Neural cell (in vitro differentiated cells): ENCODE results near the gene SH3PXD2A. TPM values are rescaled to one million over a fixed set of nuclear protein-coding genes. Genes with fewer than 3 reads are reported as not detected.

ENCODE experiments used
- H2AFZ ChIP-seq: fragments of 200-600, 300-800 bp; sonication (generic), shearing (Covaris generic); 2 replicates; pipeline ENCODE4 v1.6.0; 2014; ENCODE audit warnings: low read depth, mild to moderate bottlenecking, antibody characterized with exemption, low read length, moderate library complexity
- H3F3A ChIP-seq: fragments of 200-600 bp; shearing (Covaris generic); 2 replicates; pipeline ENCODE4 v1.6.1; 2016; ENCODE audit warnings: mild to moderate bottlenecking, moderate library complexity, mixed read lengths, antibody characterized with exemption, low read length; ENCODE audit not compliant: insufficient read depth, poor library complexity, severe bottlenecking
- H3K27ac ChIP-seq: fragments of 200-600, 300-800 bp; sonication (generic), shearing (Covaris generic); 2 replicates; pipeline ENCODE4 v1.5.1; 2014; ENCODE audit warnings: mild to moderate bottlenecking, low read length, moderate library complexity
- H3K27me3 ChIP-seq: fragments of 300-800, 200-600 bp; sonication (generic), shearing (Covaris generic); 2 replicates; pipeline ENCODE4 v1.6.0; 2014; ENCODE audit warnings: mild to moderate bottlenecking, low read depth, low read length, moderate library complexity; ENCODE audit not compliant: insufficient read depth
- H3K36me3 ChIP-seq: fragments of 300-800, 200-600 bp; sonication (generic), shearing (Covaris generic); 2 replicates; pipeline ENCODE4 v1.5.1; 2014; ENCODE audit warnings: mild to moderate bottlenecking, antibody characterized with exemption, low read length, moderate library complexity; ENCODE audit not compliant: insufficient read depth
- H3K4me2 ChIP-seq: fragments of 300-800, 200-600 bp; sonication (generic), shearing (Covaris generic); 2 replicates; pipeline ENCODE4 v1.6.0; 2014; ENCODE audit warnings: mild to moderate bottlenecking, low read length
- H3K4me3 ChIP-seq: fragments of 300-800, 200-600 bp; sonication (generic), shearing (Covaris generic); 2 replicates; pipeline ENCODE4 v1.5.1; 2014; ENCODE audit warnings: mild to moderate bottlenecking, low read length, moderate library complexity
- H3K79me2 ChIP-seq: fragments of 200-600 bp; shearing (Covaris generic); replicated peaks from 2 replicates; pipeline ENCODE4 v1.6.0; 2014; ENCODE audit warnings: mild to moderate bottlenecking, low read length, moderate library complexity; ENCODE audit not compliant: insufficient read depth
- H3K9ac ChIP-seq: fragments of 300-800, 200-600 bp; sonication (generic), shearing (Covaris generic); 2 replicates; pipeline ENCODE4 v1.6.1; 2016; ENCODE audit warnings: mild to moderate bottlenecking, low read length, mixed read lengths
- H3K9me2 ChIP-seq: fragments of 200-600 bp; shearing (Covaris generic); 2 replicates; pipeline ENCODE4 v1.6.1; 2016; ENCODE audit warnings: mild to moderate bottlenecking, low read length, mixed read lengths; ENCODE audit not compliant: insufficient read depth
- H3K9me3 ChIP-seq: fragments of 200-600, 300-800 bp; sonication (generic), shearing (Covaris generic); 2 replicates; pipeline ENCODE4 v1.6.1; 2016; ENCODE audit warnings: mild to moderate bottlenecking, mixed run types, low read length, moderate library complexity, mixed read lengths
- H4K20me1 ChIP-seq: fragments of 200-600 bp; shearing (Covaris generic); 2 replicates; pipeline ENCODE4 v1.6.1; 2016; ENCODE audit warnings: mild to moderate bottlenecking, mixed run types; ENCODE audit not compliant: insufficient read depth
- CTCF ChIP-seq: fragments of 450-650 bp; IDR thresholded peaks from 2 replicates; pipeline ENCODE4 v1.5.1; 2014; ENCODE audit warnings: antibody characterized with exemption, mild to moderate bottlenecking, moderate library complexity; ENCODE audit not compliant: poor library complexity, severe bottlenecking
- EP300 ChIP-seq: fragments of 450-650 bp; conservative IDR thresholded peaks from 2 replicates; pipeline ENCODE4 v1.6.1; 2014; ENCODE audit warnings: antibody characterized with exemption, mild to moderate bottlenecking, moderate library complexity; ENCODE audit not compliant: poor library complexity, severe bottlenecking
- EZH2 ChIP-seq: fragments of 200-600, 300-800 bp; shearing (Covaris generic), sonication (generic); IDR thresholded peaks from 2 replicates; pipeline ENCODE4 v1.6.1; 2014; ENCODE audit warnings: antibody characterized with exemption, low read length, borderline replicate concordance, mild to moderate bottlenecking; ENCODE audit not compliant: insufficient read depth, poor library complexity, severe bottlenecking
- MXI1 ChIP-seq: fragments of 450-650 bp; conservative IDR thresholded peaks from 2 replicates; pipeline ENCODE4 v1.6.1; 2014; ENCODE audit warnings: antibody characterized with exemption, mild to moderate bottlenecking; ENCODE audit not compliant: poor library complexity, severe bottlenecking
- POLR2AphosphoS5 ChIP-seq: IDR thresholded peaks from 2 replicates; pipeline ENCODE4 v1.6.1; 2012
- RAD21 ChIP-seq: fragments of 450-650 bp; conservative IDR thresholded peaks from 2 replicates; pipeline ENCODE4 v1.6.1; 2014; ENCODE audit warnings: antibody characterized with exemption, mild to moderate bottlenecking, moderate library complexity
- REST ChIP-seq: IDR thresholded peaks from 2 replicates; pipeline ENCODE4 v1.6.1; 2012; ENCODE audit warnings: borderline replicate concordance
- SMC3 ChIP-seq: fragments of 450-650 bp; conservative IDR thresholded peaks from 2 replicates; pipeline ENCODE4 v1.6.1; 2014; ENCODE audit warnings: antibody characterized with exemption, mild to moderate bottlenecking, moderate library complexity; ENCODE audit not compliant: poor library complexity
- TAF1 ChIP-seq: IDR thresholded peaks from 2 replicates; pipeline ENCODE4 v1.6.1; 2012; ENCODE audit warnings: low read depth
- polyA plus RNA-seq: library from polyadenylated mRNA; depleted of rRNA; stranded (reverse); fragments of >200 nt; gene quantifications from 2 replicates; pipeline ENCODE4 v1.2.3, GENCODE V29; 2014

Gene SH3PXD2A
- polyA plus RNA-seq, 1 donor from 2014 or later, result 5.2 TPM

GRCh38 chr10:103889121-103889720 is 33.8 kb upstream of the SH3PXD2A start:
- TF ChIP-seq CTCF (no peak), TAF1 (no peak), EZH2 (no peak), RAD21 (no peak), EP300 (no peak), MXI1 (no peak), POLR2AphosphoS5 (no peak)
- Histone ChIP-seq H3K27ac (no peak overlapping the region), H3K9ac (no peak overlapping the region)

GRCh38 chr10:103888113-103888841 is 32.9 kb upstream of the SH3PXD2A start:
- Histone ChIP-seq H3K9ac (no peak overlapping the region), H2AFZ (peak overlapping the region; percentile 4)

More at GRCh38 chr10:103889121-103889720, 33.8 kb upstream of the SH3PXD2A start:
- Histone ChIP-seq H3K27me3 (no peaks in the 10 kb centered on the region), H3K36me3 (no peaks in the 10 kb centered on the region), H3F3A (no peaks in the 10 kb centered on the region), H3K4me2 (no peak overlapping the region), H3K9me3 (no peaks in the 10 kb centered on the region), H3K4me3 (no peak overlapping the region), H2AFZ (peak overlapping the region; percentile 4), H3K9me2 (no peaks in the 10 kb centered on the region), H3K79me2 (no peaks in the 10 kb centered on the region), H4K20me1 (no peaks in the 10 kb centered on the region)

More at GRCh38 chr10:103888113-103888841, 32.9 kb upstream of the SH3PXD2A start:
- TF ChIP-seq TAF1, result no peak
- TF ChIP-seq MXI1, result peak; percentile 53
- TF ChIP-seq RAD21, result peak; percentile 96
- TF ChIP-seq SMC3, result peak; percentile 95
- TF ChIP-seq REST, result no peak
- TF ChIP-seq CTCF, result peak; percentile 97
- no peak for TF ChIP-seq EP300
- Histone ChIP-seq H3F3A (no peaks in the 10 kb centered on the region), H3K27ac (no peak overlapping the region), H3K36me3 (no peaks in the 10 kb centered on the region), H3K79me2 (no peaks in the 10 kb centered on the region), H3K27me3 (no peaks in the 10 kb centered on the region), H3K9me3 (no peaks in the 10 kb centered on the region), H4K20me1 (no peaks in the 10 kb centered on the region), H3K4me2 (no peak overlapping the region), H3K9me2 (no peaks in the 10 kb centered on the region), H3K4me3 (no peak overlapping the region)
